22Rv1 (cell line): ENCODE data around the gene BECN2.

Experiments
- CTCF ChIP-seq: fragments of 450-650 bp; IDR thresholded peaks from 2 replicates; pipeline ENCODE4 v1.5.1; 2017; ENCODE audit warnings: mild to moderate bottlenecking
- ZFX ChIP-seq: fragments of 450-650 bp; IDR thresholded peaks from 2 replicates; pipeline ENCODE4 v1.6.1; 2017; ENCODE audit warnings: antibody characterized with exemption, borderline replicate concordance

- peak; percentile 97 for TF ChIP-seq CTCF
- TF ChIP-seq ZFX = no peak
Observed at GRCh38 chr1:241998412-241998921, 40.9 kb downstream of the BECN2 start.
